Adrenal gland (tissue), 5 donors: ENCODE data around the gene FLVCR1.

Source experiments
- POLR2A ChIP-seq, 2 donors: fragments of 450-650 bp; IDR thresholded peaks; one replicate each; pipeline ENCODE4 v1.6.1; 2017; ENCODE audit warnings: antibody characterized with exemption in 2 of 2, mild to moderate bottlenecking in 2 of 2, moderate library complexity in 1 of 2
- TF ChIP-seq, protein P1 (sequence below), 6 experiments: fragments of 450-650 bp in 4 of 6; fragments of 200-600 bp in 2 of 6; sonication (generic) in 1 of 6; IDR thresholded peaks; 1 replicate in 5 of 6; 2 replicates in 1 of 6; pipeline versions ENCODE4 v1.5.1 to v1.8.0; 2016 to 2021; ENCODE audit warnings: antibody characterized with exemption in 6 of 6, mild to moderate bottlenecking in 2 of 6, moderate library complexity in 1 of 6
- donor health status: DM: no; HTN: no; CAD: no.

DNA sequence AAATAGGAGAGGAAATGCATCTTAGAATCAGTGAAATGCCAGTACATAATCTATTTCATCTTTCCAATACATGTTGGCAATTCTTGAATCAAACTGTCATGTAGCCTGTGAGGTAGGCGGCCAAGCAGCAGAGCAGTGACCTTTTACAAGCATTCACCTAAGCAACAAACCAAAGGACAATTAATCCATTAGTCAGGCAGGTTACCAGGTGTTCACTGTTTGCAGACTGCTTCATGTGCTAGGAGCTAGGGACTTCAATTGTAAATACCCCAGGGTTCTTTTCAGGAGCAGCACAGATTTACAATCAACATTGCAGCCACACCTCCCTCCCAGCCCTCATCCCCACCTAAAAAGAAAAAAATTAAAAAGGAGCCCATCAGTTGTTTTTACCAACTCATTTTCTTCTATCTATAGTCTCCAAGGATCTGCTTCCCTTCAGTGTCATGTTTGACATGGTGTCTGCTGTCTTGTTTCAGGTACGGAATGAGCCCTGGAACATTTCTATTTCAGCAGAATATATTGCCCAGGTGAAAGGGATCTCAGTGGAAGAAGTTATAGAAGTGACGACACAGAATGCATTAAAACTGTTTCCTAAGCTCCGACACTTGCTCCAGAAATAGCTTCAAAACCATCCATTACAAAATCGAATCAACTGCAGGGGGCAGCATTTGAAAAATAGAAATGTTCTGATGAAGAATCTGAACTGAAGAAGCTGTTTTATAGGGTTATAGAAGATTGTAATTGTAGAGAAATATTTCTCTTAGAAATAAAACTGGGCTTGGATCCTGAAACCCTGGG lies 43.3 kb upstream of the FLVCR1 start:
- TF ChIP-seq, protein P1, sequence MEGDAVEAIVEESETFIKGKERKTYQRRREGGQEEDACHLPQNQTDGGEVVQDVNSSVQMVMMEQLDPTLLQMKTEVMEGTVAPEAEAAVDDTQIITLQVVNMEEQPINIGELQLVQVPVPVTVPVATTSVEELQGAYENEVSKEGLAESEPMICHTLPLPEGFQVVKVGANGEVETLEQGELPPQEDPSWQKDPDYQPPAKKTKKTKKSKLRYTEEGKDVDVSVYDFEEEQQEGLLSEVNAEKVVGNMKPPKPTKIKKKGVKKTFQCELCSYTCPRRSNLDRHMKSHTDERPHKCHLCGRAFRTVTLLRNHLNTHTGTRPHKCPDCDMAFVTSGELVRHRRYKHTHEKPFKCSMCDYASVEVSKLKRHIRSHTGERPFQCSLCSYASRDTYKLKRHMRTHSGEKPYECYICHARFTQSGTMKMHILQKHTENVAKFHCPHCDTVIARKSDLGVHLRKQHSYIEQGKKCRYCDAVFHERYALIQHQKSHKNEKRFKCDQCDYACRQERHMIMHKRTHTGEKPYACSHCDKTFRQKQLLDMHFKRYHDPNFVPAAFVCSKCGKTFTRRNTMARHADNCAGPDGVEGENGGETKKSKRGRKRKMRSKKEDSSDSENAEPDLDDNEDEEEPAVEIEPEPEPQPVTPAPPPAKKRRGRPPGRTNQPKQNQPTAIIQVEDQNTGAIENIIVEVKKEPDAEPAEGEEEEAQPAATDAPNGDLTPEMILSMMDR (IDR thresholded peaks at IDR 0.05), result peak; percentile 22 to 55 (median 26)
- TF ChIP-seq POLR2A (IDR thresholded peaks at IDR 0.05), result no peak
